HEK293T (cell line): ENCODE measurements around the gene KIF5C.

Experiments
- BHLHE40 ChIP-seq: fragments of 450-650 bp; IDR thresholded peaks from 2 replicates; pipeline ENCODE4 v1.6.1; 2016; ENCODE audit warnings: mild to moderate bottlenecking, moderate library complexity, borderline replicate concordance
- CTBP1 ChIP-seq: fragments of 450-650 bp; IDR thresholded peaks from 2 replicates; pipeline ENCODE4 v1.6.1; 2016; ENCODE audit warnings: borderline replicate concordance
- ELF4 ChIP-seq: fragments of 450-650 bp; IDR thresholded peaks from 2 replicates; pipeline ENCODE4 v1.6.1; 2017; ENCODE audit warnings: antibody characterized with exemption
- FOXM1 ChIP-seq: fragments of 450-650 bp; IDR thresholded peaks from 2 replicates; pipeline ENCODE4 v1.6.1; 2017; ENCODE audit warnings: mild to moderate bottlenecking, borderline replicate concordance
- HDGF ChIP-seq: fragments of 450-650 bp; IDR thresholded peaks from 2 replicates; pipeline ENCODE4 v1.6.1; 2017; ENCODE audit warnings: antibody characterized with exemption, borderline replicate concordance
- L3MBTL2 ChIP-seq: fragments of 450-650 bp; conservative IDR thresholded peaks from 2 replicates; pipeline ENCODE4 v1.6.1; 2016; ENCODE audit warnings: mild to moderate bottlenecking
- SP1 ChIP-seq: fragments of 450-650 bp; IDR thresholded peaks from 2 replicates; pipeline ENCODE4 v1.6.1; 2017
- SUZ12 ChIP-seq: fragments of 450-650 bp; IDR thresholded peaks from 2 replicates; pipeline ENCODE4 v1.6.1; 2016; ENCODE audit warnings: mild to moderate bottlenecking
- TF ChIP-seq, protein P1 (sequence below): fragments of 450-650 bp; IDR thresholded peaks from 2 replicates; pipeline ENCODE4 v1.6.1; 2016

GRCh38 chr2:148979164-148979918 is 104.3 kb downstream of the KIF5C start:
- TF ChIP-seq FOXM1 (no peak), HDGF (no peak), L3MBTL2 (no peak), SUZ12 (no peak), ELF4 (no peak), SP1 (no peak), BHLHE40 (no peak), CTBP1 (no peak)
- TF ChIP-seq, protein P1, sequence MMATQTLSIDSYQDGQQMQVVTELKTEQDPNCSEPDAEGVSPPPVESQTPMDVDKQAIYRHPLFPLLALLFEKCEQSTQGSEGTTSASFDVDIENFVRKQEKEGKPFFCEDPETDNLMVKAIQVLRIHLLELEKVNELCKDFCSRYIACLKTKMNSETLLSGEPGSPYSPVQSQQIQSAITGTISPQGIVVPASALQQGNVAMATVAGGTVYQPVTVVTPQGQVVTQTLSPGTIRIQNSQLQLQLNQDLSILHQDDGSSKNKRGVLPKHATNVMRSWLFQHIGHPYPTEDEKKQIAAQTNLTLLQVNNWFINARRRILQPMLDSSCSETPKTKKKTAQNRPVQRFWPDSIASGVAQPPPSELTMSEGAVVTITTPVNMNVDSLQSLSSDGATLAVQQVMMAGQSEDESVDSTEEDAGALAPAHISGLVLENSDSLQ = no peak
